Measurements from ENCODE around the gene SHMT1. TPM values are rescaled to one million over a fixed set of nuclear protein-coding genes. Genes with fewer than 3 reads are reported as not detected.
"Not testable (repeated sequence)": the region's sequence is repeated elsewhere in the genome, so short reads cannot be mapped to it uniquely, and the experiment has no call there.

The SHMT1 gene
- total and polyA plus RNA-seq, 2 of the 4 experiments (the other 2 are of a cell fraction), result 7.5 to 8.1 TPM

DNA sequence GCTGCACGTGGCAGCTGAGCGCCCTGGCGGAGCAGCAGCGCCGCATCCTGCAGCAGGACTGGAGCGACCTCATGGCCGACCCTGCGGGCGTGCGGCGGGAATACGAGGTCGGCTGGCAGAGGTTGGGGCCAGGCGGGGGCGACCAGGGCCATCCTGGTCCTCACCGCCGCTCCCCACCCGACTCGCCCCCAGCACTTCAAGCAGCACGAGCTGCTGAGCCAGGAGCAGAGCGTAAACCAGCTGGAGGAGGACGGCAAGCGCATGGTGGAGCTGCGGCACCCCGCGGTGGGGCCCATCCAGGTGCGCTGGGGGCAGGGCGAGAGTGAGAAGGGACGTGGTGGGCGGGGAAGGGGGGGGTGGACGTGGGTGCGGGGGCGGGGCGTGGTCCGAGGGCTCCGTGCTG is 19.7 kb upstream of the SHMT1 start:
- H3K18ac ChIP-seq (ENCODE audit: low read depth, low read length); H2BK20ac ChIP-seq (ENCODE audit: low read depth, low read length); H2AK9ac ChIP-seq (replicated peaks; ENCODE audit: low read depth, low read length, poor library complexity); ATAC-seq (ENCODE audit: low read depth); H2BK5ac ChIP-seq (ENCODE audit: low read depth, low read length, poor library complexity, severe bottlenecking); H3K56ac ChIP-seq (ENCODE audit: extremely low read depth, insufficient read depth, low read length); POLR2A ChIA-PET (ENCODE audit: unreplicated experiment); H3K4me3 ChIP-seq (ENCODE audit: insufficient read depth, low read depth, low read length); H3K23ac ChIP-seq (ENCODE audit: low read depth, low read length); H4K91ac ChIP-seq (ENCODE audit: insufficient read depth, low read depth, low read length); CTCF ChIA-PET; H3K14ac ChIP-seq (replicated peaks; ENCODE audit: low read depth, low read length); H3K4ac ChIP-seq (ENCODE audit: low read depth, low read length); intact Hi-C loops (cut with micrococcal nuclease); H2BK120ac ChIP-seq (ENCODE audit: low read depth, low read length); H3K9me1 ChIP-seq (ENCODE audit: insufficient read depth, low read length); H3K36me3 ChIP-seq (ENCODE audit: control insufficient read depth, insufficient read depth, low read length); H4K8ac ChIP-seq (ENCODE audit: low read depth in 2 of 2, low read length in 2 of 2); H2AK5ac ChIP-seq (ENCODE audit: low read depth, low read length); H3K4me1 ChIP-seq (ENCODE audit: control insufficient read depth, insufficient read depth, low read length); H2BK15ac ChIP-seq (ENCODE audit: low read depth, low read length); dilution Hi-C loops (cut with HindIII; ENCODE audit: low sequenced_read_pairs, unreplicated experiment); H3K9ac ChIP-seq (ENCODE audit: low read depth, low read length); H3K4me2 ChIP-seq (ENCODE audit: low read depth, low read length); H4K5ac ChIP-seq (ENCODE audit: low read depth, low read length); in situ Hi-C loops (cut with MboI; ENCODE audit: low sequenced_read_pairs); BruUV-seq (replicated peaks); H3K79me1 ChIP-seq (ENCODE audit: low read depth in 1 of 2, low read length in 2 of 2); DNase-seq; H3K27ac ChIP-seq (ENCODE audit: insufficient read depth, low read length); H3K9me3 ChIP-seq (ENCODE audit: control insufficient read depth, insufficient read depth, low read length); H2AFZ ChIP-seq (replicated peaks; ENCODE audit: low read length, poor library complexity); H4K20me1 ChIP-seq (ENCODE audit: insufficient read depth, low read length): not testable (repeated sequence)
- H3K27me3 ChIP-seq (ENCODE audit: control insufficient read depth, insufficient read depth, low read length), result peaks cover 31% of the 10 kb centered on the region
- WGBS, 2 experiments (ENCODE audit: extremely low coverage in 2 of 2, insufficient read length in 1 of 2), result 11% methylated on average over 8 of the region's 36 CpGs; no CpG with 5 or more reads in 1 of the 2 experiments

All from IMR-90 (cell line).